HG03439 (cell line): Measurements from ENCODE around the gene RPL10.

ENCODE experiments used
- ATAC-seq: cut with Tn5 transposase; IDR thresholded peaks from one replicate; pipeline ENCODE4 v1.9.1; 2021; ENCODE audit warnings: mild to moderate bottlenecking, moderate library complexity; ENCODE audit not compliant: unreplicated experiment

The RPL10 gene

DNA sequence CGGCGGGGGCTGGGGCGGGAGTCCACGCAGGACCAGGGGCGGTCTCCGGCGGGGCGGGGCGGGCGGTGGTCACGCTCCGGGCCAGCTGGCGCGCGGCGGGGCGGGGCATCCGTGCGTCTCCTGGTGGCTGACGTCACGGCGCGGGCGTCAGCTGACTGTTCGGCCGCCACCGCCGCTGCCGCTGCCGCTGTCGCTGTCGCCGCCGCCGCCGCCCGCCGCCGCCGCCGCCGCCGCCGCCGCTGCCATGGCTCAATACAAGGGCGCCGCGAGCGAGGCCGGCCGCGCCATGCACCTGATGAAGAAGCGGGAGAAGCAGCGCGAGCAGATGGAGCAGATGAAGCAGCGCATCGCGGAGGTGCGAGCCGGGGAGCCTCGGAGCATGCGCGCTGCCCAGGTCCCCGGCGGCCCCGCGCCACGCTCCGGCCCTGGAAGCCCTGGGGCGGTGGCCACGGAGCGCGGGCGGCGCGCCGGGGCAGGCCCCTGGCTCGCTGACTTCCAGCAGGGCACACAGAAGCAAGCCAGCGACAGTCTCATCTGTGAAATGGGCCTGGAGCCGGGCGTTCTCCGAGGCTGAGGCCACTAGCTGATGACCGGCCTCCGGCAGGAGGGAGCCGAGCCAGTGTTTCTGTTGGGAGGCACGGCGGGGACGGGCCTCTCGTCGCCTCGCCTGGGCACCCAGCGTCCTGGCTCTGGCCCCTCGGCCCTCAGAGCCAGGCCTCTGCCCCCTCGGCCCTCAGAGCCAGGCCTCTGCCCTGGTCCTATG is 46.0 kb downstream of the RPL10 start, which contains the start of gene FAM50A:
Gene FAM50A, plus strand, starts transcription at position 150 of the 763 bp plus-strand sequence. Its CDS starts 95 bp downstream, at position 245.
- ATAC-seq: peak; percentile 56

- ATAC-seq: peak; percentile 13
Measured at GRCh38 chrX:154444755-154445246, 46.6 kb downstream of the RPL10 start.

DNA sequence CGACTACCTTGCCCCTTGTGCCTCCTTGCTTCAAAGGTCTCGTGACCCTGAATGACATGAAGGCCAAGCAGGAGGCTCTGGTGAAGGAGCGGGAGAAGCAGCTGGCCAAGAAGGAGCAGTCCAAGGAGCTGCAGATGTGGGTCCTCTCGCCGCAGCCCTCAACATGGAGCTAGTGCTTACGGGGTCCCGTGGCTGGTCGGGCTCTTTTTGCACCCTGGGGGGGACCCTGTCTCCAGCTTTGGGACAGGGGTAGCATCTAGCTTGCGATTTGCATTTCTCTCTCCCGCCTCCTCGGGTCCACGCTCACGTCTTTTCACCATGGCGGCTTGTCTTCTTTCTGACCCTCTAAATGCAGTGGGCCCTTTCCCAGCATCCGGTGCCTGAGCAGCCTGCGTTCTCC is 47.6 kb downstream of the RPL10 start:
- no peak for ATAC-seq

- no peak for ATAC-seq
Measured at GRCh38 chrX:154446430-154446829, 48.3 kb downstream of the RPL10 start.

GRCh38 chrX:154448484-154448883 is 50.3 kb downstream of the RPL10 start:
- no peak for ATAC-seq

DNA sequence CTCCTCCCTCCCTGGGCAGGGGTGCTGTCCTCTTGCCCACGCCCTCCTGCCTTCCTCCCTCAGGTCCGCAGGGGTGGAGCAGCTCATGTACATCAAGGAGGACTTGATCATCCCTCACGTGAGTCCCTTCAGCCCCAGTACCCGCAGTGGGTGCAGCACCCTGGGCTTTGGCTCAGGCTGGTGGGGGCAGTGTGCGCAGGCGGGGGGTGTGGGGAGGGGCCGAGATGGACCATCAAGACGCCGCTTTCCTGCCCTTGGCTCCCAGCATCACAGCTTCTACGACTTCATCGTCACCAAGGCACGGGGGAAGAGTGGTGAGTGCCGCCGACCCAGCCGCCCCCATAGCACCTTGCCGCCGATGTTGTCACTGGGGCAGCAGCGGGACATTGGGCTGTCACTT is 51.4 kb downstream of the RPL10 start:
- no peak for ATAC-seq

DNA sequence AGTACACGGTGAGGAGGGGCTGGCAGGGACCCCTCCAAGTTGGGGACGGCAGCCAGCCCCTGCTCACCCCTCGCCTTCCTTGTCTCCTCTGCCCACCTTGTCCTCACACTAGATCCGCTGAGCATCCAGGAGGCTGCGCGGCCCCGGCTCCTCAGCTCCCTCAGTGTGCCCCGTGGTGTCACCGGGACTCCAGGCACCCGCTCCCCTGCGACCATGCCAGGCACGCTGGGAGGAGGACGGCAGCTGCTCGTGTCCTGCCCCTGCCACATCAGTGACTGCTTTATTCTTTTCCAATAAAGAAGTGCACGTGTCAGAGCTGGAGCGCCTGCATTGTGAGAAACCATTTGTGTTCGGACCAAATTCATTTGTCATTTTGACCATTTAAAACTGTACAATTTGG is 52.1 kb downstream of the RPL10 start:
- no peak for ATAC-seq
